HG03442 (cell line): Measurements from ENCODE around the gene MBOAT1.
A peak's percentile ranks its signal among the peaks of the same experiment; 100 is the strongest.
"Not testable (repeated sequence)": the region's sequence is repeated elsewhere in the genome, so short reads cannot be mapped to it uniquely, and the experiment has no call there.

Source experiments
- ATAC-seq: cut with Tn5 transposase; IDR thresholded peaks from one replicate; pipeline ENCODE4 v1.9.1; 2021; ENCODE audit warnings: mild to moderate bottlenecking, moderate library complexity; ENCODE audit not compliant: unreplicated experiment

The MBOAT1 gene, protein sequence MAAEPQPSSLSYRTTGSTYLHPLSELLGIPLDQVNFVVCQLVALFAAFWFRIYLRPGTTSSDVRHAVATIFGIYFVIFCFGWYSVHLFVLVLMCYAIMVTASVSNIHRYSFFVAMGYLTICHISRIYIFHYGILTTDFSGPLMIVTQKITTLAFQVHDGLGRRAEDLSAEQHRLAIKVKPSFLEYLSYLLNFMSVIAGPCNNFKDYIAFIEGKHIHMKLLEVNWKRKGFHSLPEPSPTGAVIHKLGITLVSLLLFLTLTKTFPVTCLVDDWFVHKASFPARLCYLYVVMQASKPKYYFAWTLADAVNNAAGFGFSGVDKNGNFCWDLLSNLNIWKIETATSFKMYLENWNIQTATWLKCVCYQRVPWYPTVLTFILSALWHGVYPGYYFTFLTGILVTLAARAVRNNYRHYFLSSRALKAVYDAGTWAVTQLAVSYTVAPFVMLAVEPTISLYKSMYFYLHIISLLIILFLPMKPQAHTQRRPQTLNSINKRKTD

GRCh38 chr6:20212392-20213111 is at the start of gene MBOAT1:
MBOAT1 (minus strand) TSS chr6:20212469; CDS start chr6:20212234, 235 bp downstream.
- peak; percentile 86 for ATAC-seq

DNA sequence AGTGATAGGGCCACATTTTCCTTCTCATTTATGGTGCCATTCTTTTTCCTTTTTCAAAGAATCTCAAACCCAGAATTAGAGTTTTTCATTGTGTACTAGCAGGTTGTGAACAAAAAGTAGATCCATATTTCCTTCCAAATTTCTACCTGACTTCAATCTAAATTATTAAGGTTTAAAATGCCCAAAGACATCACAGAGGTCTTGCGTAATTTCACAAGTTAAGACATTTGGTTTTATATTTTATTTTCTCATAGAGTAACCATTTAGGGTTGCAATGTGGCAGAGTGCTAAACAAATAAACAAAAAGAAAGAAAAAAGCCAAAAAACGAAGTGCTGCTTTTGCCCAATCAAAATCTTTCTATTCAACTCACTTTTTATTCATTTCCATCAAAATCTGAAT is 49.4 kb upstream of the MBOAT1 start:
- ATAC-seq, result no peak

DNA sequence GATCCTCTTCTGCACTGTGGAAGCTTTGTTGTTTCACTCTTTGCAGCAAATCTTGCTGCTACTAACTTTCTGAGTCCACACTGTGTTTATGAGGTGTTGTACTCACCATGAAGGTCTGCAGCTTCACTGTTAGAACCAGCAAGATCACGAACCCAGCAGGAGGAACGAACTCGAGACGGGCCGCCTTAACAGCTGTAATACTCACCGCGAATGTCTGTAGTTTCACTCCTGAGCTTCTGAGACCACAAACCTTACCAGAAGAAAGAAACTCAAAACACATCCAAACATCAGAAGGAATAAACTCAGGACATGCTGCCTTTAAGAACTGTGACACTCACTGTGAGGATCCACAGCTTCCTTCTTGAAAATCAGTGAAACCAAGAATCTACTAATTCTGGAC is 48.1 kb upstream of the MBOAT1 start:
- no peak for ATAC-seq

- ATAC-seq, result no peak
These were observed 47.2 kb upstream of the MBOAT1 start for GRCh38 chr6:20259316-20260049.

DNA sequence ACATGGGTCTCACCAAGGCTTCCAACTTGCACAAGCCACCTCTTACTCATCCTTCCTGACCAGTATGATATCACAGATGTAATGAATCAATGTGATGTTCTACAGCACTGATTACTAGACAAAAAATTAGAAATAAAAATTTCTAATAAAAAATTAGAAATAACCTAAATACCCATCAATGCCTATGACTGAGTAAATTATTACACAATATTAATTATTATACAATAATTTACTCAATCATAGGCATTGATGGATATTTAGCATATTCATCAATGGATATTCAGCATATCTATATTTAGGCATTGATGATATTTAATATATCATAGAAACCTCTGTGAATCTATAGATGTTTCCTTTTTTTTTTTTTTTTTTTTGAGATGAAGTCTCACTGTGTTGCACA is 43.2 kb upstream of the MBOAT1 start:
- ATAC-seq, result no peak

DNA sequence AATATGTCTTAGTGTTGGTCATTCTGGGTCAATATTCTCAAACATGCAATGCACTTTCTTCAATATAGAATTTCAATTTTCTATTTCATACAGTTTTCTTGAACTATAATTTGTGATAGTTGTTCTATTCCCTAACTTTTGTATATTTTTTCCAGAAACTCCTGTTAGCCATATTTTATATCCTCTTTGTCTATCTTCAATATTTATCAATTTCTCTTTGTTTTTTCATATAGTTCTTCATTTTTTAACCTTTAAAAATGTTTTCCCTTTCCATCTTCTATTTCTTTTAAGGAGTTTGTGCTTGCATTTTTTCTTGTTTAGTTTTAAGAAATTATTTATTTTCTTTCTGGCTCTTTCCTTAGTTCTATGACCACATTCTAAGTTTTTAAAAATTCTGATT is 42.0 kb upstream of the MBOAT1 start:
- ATAC-seq, result no peak

DNA sequence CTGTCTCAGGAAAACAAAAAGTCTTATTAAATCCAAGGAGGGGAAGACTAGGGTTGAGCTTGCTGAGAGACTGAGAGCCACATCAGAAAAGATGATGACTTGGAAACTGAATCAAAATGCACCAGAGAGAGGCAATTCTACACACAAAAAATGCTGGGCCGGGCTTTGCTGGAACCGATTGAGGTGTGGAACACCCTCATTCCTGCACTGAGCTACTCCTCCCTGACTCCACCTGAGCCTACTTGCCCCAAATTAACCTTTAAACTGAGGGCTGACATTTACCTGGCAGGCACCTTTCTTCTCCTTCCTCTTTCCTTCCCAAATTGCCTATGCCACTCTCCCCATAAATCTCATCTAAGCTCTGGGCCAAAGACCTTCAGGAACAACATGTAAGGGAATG is 40.8 kb upstream of the MBOAT1 start:
- ATAC-seq, result no peak

GRCh38 chr6:20252311-20252710 is 40.0 kb upstream of the MBOAT1 start:
- ATAC-seq, result no peak

DNA sequence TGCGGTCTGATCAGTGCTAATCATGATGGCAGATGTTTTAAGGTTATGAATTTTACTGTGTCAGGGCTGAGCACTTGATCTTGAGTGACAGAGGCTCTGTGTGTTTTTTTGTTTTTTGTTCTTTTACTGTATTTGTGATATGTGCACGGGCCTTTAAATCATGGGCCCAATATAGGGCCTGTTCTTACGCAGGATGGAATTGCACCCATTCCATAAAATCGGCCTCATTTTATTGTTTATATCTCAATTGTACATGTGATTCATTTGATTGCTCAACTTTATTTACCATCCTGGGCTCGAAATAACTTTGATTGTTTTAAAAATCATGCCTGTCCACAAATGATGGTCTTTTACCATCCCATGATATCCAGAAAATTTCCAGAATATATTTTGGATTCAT is 39.3 kb upstream of the MBOAT1 start:
- ATAC-seq, result no peak

GRCh38 chr6:20246125-20246524 is 33.9 kb upstream of the MBOAT1 start:
- no peak for ATAC-seq

DNA sequence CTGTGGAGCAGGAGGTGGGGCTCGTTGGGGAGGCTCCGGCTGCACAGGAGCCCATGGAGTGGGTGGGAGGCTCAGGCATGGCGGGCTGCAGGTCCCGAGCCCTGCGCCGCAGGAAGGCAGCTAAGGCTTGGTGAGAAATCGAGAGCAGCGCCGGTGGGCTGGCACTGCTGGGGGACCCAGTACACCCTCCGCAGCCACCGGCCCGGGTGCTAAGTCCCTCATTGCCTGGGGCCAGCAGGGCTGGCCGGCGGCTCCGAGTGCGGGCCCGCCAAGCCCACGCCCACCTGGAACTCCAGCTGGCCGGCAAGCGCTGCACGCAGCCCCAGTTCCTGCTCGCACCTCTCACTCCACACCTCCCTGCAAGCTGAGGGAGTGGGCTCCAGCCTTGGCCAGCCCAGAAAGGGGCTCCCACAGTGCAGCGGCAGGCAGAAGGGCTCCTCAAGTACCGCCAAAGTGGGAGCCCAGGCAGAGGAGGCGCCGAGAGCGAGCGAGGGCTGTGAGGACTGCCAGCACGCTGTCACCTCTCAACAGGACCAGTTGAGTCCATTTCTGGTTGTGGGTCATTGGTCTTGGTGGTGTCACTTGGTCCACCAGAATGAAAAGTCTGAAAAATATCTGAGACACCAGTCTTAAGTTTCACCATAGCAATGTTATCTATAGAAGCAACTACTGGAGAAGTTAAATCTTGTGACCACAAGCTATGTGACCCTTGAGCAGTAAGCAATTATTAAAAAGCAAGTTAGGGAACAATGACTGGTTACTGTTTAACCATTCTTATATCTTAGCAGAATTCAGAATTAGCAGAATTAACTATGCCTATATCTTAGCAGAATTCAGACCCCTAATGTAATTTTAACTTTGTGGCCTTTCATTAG is 32.8 kb upstream of the MBOAT1 start:
- ATAC-seq, result not testable (repeated sequence)

DNA sequence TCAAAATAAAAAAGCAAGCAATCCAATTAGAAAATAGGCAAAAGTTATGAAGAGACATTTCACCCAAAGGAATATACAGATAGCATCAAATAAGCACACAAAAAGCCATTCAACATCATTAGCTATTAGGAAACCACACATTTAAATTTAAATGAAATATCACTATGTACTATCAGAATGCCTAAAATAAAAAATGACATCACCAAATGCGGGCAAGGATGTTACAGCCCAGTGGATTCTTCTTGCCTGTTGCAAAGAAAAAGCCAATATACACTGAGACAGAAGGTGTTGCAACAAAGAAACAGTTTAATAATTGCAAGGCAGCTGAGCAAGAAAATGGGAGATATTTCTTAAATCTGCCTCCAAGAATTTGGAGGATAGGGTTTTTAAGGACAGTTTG is 31.0 kb upstream of the MBOAT1 start:
- ATAC-seq, result no peak

DNA sequence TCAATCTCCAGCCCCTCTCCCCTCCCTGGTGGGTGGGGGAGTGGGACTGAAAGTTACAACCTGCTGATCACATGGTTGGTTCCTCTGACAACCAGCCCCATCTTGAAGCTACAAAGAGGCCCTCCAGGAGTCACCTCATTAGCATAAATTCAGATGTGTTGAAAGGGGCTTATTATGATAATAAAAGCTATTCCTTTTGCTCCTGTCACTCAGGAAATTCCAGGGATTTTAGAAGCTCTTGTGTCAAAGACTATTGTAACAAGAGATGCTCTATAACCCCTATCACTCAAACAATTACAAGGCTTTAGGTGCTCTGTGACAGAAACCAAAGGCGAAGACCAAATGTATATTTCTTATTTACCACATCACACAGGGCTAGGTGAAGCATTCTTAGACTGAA is 30.1 kb upstream of the MBOAT1 start:
- ATAC-seq, result no peak

- ATAC-seq, result no peak
These were observed 28.8 kb upstream of the MBOAT1 start for GRCh38 chr6:20241102-20241501.

DNA sequence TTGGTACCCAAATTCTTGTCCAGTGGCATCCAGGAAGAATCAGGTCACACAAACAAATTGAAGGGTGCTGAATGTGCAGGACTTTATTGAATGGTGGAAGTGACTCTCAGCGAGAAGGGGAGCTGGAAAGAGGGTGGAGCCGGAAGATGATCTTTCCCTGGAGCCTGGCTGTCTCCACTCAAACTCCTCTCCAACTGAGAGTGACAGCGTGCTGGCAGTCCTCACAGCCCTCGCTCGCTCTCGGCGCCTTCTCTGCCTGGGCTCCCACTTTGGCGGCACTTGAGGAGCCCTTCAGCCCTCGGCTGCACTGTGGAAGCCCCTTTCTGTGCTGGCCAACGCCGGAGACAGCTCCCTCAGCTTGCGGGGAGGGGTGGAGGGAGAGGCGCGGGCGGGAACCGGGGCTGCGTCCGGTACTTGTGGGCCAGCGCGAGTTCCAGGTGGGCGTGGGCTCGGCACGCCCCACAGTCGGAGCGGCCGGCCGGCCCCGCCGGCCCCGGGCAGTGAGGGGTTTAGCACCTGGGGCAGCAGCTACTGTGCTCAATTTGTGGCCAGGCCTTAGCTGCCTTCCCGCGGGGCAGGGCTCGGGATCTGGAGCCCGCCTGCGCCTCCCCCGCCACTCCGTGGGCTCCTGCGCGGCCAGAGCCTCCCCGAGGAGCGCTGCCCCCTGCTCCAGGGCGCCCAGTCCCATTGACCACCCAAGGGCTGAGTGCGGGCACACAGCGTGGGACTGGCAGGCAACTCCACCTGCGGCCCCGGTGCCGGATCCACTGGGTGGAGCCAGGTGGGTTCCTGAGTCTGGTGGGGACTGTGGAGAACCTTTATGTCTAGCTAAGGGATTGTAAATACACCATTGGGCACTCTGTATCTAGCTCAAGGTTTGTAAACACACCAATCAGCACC is 26.7 kb upstream of the MBOAT1 start:
- ATAC-seq, result no peak

GRCh38 chr6:20237677-20238460 is 25.6 kb upstream of the MBOAT1 start:
- ATAC-seq, result no peak

- ATAC-seq, result no peak
These were observed 24.8 kb upstream of the MBOAT1 start for GRCh38 chr6:20236909-20237600.

- ATAC-seq, result no peak
These were observed 24.1 kb upstream of the MBOAT1 start for GRCh38 chr6:20236344-20236743.
